Common myeloid progenitor, CD34-positive (primary cell): ENCODE data around the gene MAP7D3.

Experiments
- CTCF ChIA-PET: fragments of 350-600 bp; sonication (Branson Sonifier 250); formaldehyde crosslinking; loops from one replicate; lab custom pipeline; 2021; ENCODE audit warnings: antibody characterized with exemption; lab: Charles Lee
- POLR2A ChIA-PET: fragments of 350-600 bp; sonication (Branson Sonifier 250); formaldehyde crosslinking; loops from one replicate; lab custom pipeline; 2021; ENCODE audit warnings: antibody characterized with exemption; lab: Charles Lee
- DNase-seq, 3 donors: peaks; one replicate each; pipeline versions ENCODE4 v3.0.0 to v3.0.0-alpha.2; 2013
- H3K27ac ChIP-seq, 2 experiments: 1 replicate in 1 of 2; 2 replicates in 1 of 2; pipeline ENCODE4 v1.7.0; 2013; ENCODE audit warnings: inconsistent platforms in 2 of 2, low read length in 2 of 2, mild to moderate bottlenecking in 2 of 2, low read depth in 1 of 2, moderate library complexity in 1 of 2; ENCODE audit not compliant: severe bottlenecking in 2 of 2, insufficient read depth in 1 of 2, poor library complexity in 1 of 2
- H3K27me3 ChIP-seq, 5 experiments: replicated peaks in 2 of 5; 1 replicate in 3 of 5; 2 replicates in 2 of 5; pipeline versions ENCODE4 v1.6.1 to v1.7.0; 2013; ENCODE audit warnings: low read length in 4 of 5, mild to moderate bottlenecking in 2 of 5, moderate library complexity in 2 of 5, inconsistent platforms in 1 of 5; ENCODE audit not compliant: insufficient read depth in 5 of 5, control insufficient read depth in 4 of 5
- H3K36me3 ChIP-seq, 4 experiments: 1 replicate in 2 of 4; 2 replicates in 2 of 4; pipeline versions ENCODE4 v1.6.1 to v1.7.0; 2013; ENCODE audit warnings: low read length in 3 of 4, control low read depth in 1 of 4, mild to moderate bottlenecking in 1 of 4; ENCODE audit not compliant: control insufficient read depth in 4 of 4, insufficient read depth in 4 of 4
- H3K4me1 ChIP-seq, 4 experiments: 1 replicate in 3 of 4; 2 replicates in 1 of 4; pipeline versions ENCODE4 v1.6.1 to v1.7.1; 2013; ENCODE audit warnings: low read length in 3 of 4, mild to moderate bottlenecking in 3 of 4, control low read depth in 1 of 4, inconsistent platforms in 1 of 4, moderate library complexity in 1 of 4; ENCODE audit not compliant: control insufficient read depth in 4 of 4, insufficient read depth in 4 of 4; ENCODE audit errors: control extremely low read depth in 1 of 4
- H3K4me3 ChIP-seq, 7 experiments: 1 replicate in 4 of 7; 2 replicates in 3 of 7; pipeline versions ENCODE4 v1.5.1 to v1.7.0; 2013; ENCODE audit warnings: mild to moderate bottlenecking in 7 of 7, low read length in 6 of 7, moderate library complexity in 6 of 7, inconsistent platforms in 2 of 7, low read depth in 2 of 7, control low read depth in 1 of 7; ENCODE audit not compliant: insufficient read depth in 4 of 7, control insufficient read depth in 1 of 7; ENCODE audit errors: extremely low read depth in 1 of 7
- H3K9me3 ChIP-seq, 5 experiments: 1 replicate in 4 of 5; 2 replicates in 1 of 5; pipeline versions ENCODE4 v1.6.1 to v1.7.1; 2013; ENCODE audit warnings: low read length in 4 of 5, mild to moderate bottlenecking in 2 of 5, inconsistent platforms in 1 of 5, low read depth in 1 of 5, moderate library complexity in 1 of 5; ENCODE audit not compliant: control insufficient read depth in 4 of 5, insufficient read depth in 2 of 5; ENCODE audit errors: control extremely low read depth in 1 of 5
- WGBS: methylation state at CpG from one replicate; pipeline ENCODE4 v1.1.5; 2013; ENCODE audit not compliant: insufficient coverage; 5-methylcytosine and 5-hydroxymethylcytosine counted together

Gene MAP7D3

GRCh38 chrX:136227948-136228838 lies 23.0 kb downstream of the MAP7D3 start:
- Histone ChIP-seq H3K36me3 (peaks cover 4 to 41% (median 12%) of the 10 kb centered on the region in 4 experiments), H3K4me3 (peak overlapping the region in 1 of 7 experiments; percentile 38), H3K27me3 (no peaks in the 10 kb centered on the region), H3K27ac (peak overlapping the region; percentile 55 to 74), H3K9me3 (no peaks in the 10 kb centered on the region), H3K4me1 (peaks cover 5 to 17% (median 8%) of the 10 kb centered on the region in 4 experiments)
- WGBS = 46% methylated on average over 2 of the region's 8 CpGs
- POLR2A ChIA-PET = no interaction called here
- peak in 2 of 3 donors; percentile 70 to 80 for DNase-seq
- CTCF ChIA-PET = interaction anchor here (1.0 to 1.1 kb wide), 2 partner anchors 18 to 40 kb away, joined by 3 to 4 read pairs; no protein-coding TSS in a partner anchor

GRCh38 chrX:136227074-136227473 lies 24.1 kb downstream of the MAP7D3 start:
- H3K27me3 ChIP-seq = no peaks in the 10 kb centered on the region
- no peaks in the 10 kb centered on the region for H3K9me3 ChIP-seq
- CTCF ChIA-PET = interaction anchor here (2.0 kb wide), 1 partner anchor 42 kb away, joined by 6 read pairs; no protein-coding TSS in a partner anchor
- peak overlapping the region in 1 of 2 experiments; percentile 17 for H3K27ac ChIP-seq
- peaks cover 4 to 49% (median 15%) of the 10 kb centered on the region in 4 experiments for H3K36me3 ChIP-seq
- POLR2A ChIA-PET = no interaction called here
- no peak overlapping the region for H3K4me3 ChIP-seq
- no peak for DNase-seq
- peaks cover 5 to 17% (median 8%) of the 10 kb centered on the region in 4 experiments for H3K4me1 ChIP-seq

GRCh38 chrX:136221851-136222513 lies 29.2 kb downstream of the MAP7D3 start:
- CTCF ChIA-PET = interaction anchor here (0.8 to 0.9 kb wide), 2 partner anchors 9 to 13 kb away, joined by 3 read pairs; no protein-coding TSS in a partner anchor
- POLR2A ChIA-PET = interaction anchor here (0.8 kb wide), 1 partner anchor 188 kb away, joined by 3 read pairs; no protein-coding TSS in a partner anchor
- peaks cover 5 to 74% (median 20%) of the 10 kb centered on the region in 4 experiments for H3K36me3 ChIP-seq

GRCh38 chrX:136220951-136221350 lies 30.2 kb downstream of the MAP7D3 start:
- H3K27me3 ChIP-seq = no peaks in the 10 kb centered on the region
- DNase-seq = no peak
- no peaks in the 10 kb centered on the region for H3K9me3 ChIP-seq
- H3K36me3 ChIP-seq = peaks cover 5 to 68% (median 20%) of the 10 kb centered on the region in 4 experiments
- ChIA-PET CTCF (no interaction called here), POLR2A (no interaction called here)
- H3K4me1 ChIP-seq = no peaks in the 10 kb centered on the region
- H3K27ac ChIP-seq = no peak overlapping the region
- no peak overlapping the region for H3K4me3 ChIP-seq
- WGBS = 92% methylated on average over 3 of the region's 3 CpGs

More at GRCh38 chrX:136221851-136222513, 29.2 kb downstream of the MAP7D3 start:
- no peaks in the 10 kb centered on the region for H3K27me3 ChIP-seq
- H3K4me3 ChIP-seq = no peak overlapping the region
- H3K4me1 ChIP-seq = peaks cover 0 to under 1% (median 0%) of the 10 kb centered on the region in 4 experiments
- no peak overlapping the region for H3K27ac ChIP-seq
- WGBS = 100% methylated on average over 2 of the region's 3 CpGs
- no peak for DNase-seq
- H3K9me3 ChIP-seq = no peaks in the 10 kb centered on the region

GRCh38 chrX:136220540-136220939 lies 30.7 kb downstream of the MAP7D3 start:
- 100% methylated on average over 1 of the region's 4 CpGs for WGBS

GRCh38 chrX:136219893-136220292 lies 31.3 kb downstream of the MAP7D3 start:
- POLR2A ChIA-PET = no interaction called here
- H3K36me3 ChIP-seq = peaks cover 5 to 57% (median 17%) of the 10 kb centered on the region in 4 experiments
- WGBS = 83% methylated on average over 2 of the region's 5 CpGs
- H3K4me3 ChIP-seq = no peak overlapping the region
- no peaks in the 10 kb centered on the region for H3K4me1 ChIP-seq
- CTCF ChIA-PET = no interaction called here
- no peaks in the 10 kb centered on the region for H3K27me3 ChIP-seq
- no peak for DNase-seq
- no peaks in the 10 kb centered on the region for H3K9me3 ChIP-seq
- no peak overlapping the region for H3K27ac ChIP-seq

More at GRCh38 chrX:136220540-136220939, 30.7 kb downstream of the MAP7D3 start:
- Histone ChIP-seq H3K36me3 (peaks cover 5 to 64% (median 18%) of the 10 kb centered on the region in 4 experiments), H3K4me1 (no peaks in the 10 kb centered on the region), H3K27me3 (no peaks in the 10 kb centered on the region), H3K27ac (no peak overlapping the region), H3K9me3 (no peaks in the 10 kb centered on the region), H3K4me3 (no peak overlapping the region)
- ChIA-PET POLR2A (no interaction called here), CTCF (no interaction called here)
- no peak for DNase-seq
